Fibroblast of skin of scalp (primary cell): Measurements from ENCODE around the gene CPTP.

Source experiments
- DNase-seq: peaks from one replicate; pipeline ENCODE4 v3.0.0-alpha.2; 2013

The CPTP gene

DNA sequence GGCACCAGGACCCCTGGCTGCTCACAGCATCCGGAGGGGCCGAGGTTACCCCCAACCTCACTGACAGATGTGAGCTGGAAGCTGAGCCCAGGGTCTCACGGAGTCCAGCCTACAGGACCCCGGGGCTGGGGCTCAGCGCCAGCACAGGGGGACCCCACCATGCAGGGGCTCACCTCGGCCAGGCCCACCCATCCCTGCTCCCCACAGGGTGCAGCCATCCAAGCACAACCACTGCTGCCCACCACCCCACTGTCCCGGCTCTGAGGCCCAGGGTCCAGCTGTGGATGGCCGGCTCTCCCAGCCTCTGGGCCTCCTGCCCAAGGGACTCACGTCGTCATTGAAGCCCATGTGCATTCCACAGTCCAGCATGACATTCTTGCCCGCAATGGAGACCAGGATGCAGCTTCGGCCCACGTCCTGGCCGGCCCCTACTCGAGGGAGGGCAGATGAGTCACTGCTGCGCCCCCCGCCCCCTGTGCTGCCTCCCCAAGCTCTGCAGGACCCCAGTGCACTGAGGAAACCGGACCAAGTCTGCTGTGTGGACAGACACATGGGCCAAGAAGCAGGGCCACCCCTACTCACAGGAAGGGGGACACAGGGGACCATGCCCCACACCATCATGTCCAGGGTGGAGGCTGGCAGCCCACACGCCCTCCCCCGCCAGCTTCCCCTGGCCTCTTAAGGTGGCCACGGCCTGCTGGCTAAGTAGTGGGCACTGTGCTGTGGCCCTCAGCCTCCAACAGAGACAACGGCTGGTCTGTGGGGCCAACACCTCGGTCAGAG lies 3.7 kb upstream of the CPTP start:
- DNase-seq, result no peak

DNA sequence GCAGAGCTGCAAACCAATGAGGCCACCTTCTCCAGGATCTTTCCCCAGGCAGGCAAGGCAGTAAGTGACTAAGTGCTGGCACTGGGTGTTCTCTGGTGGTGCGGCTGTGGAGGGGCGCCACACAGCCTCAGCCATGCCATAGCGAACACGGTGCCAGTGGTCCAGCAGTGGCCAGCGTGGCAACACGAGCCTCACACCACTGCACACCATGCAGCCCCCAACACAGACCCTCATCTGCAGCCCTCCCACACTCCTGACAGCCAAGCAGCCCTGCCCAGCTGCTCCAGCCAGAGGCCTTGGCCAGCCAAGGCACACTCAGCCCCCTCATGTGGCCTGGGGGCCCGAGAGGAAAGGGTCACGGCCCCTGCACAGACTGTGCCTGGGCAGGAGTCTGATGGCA lies 3.1 kb upstream of the CPTP start:
- DNase-seq, result no peak

DNA sequence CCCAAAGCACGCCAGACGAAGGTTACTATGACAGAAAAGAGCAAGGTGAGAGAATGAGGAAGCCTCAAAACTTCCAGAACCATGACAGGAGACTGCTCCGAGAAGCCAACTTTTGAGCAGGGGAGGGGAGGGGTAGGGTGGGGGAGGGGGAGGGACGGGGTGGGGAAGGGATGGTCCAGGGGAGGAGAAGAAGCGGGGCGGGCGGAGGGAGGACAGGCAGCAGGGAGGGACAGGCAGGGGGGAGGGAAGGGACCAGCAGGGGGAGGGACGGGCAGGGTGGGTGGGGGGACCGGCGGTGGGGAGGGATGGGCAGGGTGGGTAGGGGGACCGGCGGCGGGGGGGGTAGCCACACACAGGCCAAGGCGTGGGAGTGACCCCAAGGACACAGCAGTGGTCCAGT lies 2.2 kb upstream of the CPTP start:
- DNase-seq, result no peak

DNA sequence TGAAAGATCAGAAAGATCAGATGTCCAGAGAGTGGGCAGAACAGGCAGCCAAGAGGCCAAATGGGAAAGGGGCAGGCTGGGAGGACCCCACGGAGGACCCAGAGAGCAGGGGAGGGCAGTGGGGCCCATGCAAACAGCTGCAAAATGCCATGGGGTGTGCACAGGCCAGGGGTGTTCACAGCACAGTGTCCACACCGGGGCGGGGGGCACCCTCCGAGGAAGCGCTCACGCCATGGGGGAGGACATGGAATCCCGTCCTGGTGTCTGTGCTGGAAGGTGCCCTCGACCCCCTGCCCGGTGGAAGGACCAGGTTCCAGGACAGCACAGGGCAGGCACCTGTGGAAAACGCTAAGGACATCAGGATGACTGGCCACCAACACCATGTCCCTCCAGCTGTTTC lies 1.6 kb upstream of the CPTP start:
- DNase-seq, result no peak

DNA sequence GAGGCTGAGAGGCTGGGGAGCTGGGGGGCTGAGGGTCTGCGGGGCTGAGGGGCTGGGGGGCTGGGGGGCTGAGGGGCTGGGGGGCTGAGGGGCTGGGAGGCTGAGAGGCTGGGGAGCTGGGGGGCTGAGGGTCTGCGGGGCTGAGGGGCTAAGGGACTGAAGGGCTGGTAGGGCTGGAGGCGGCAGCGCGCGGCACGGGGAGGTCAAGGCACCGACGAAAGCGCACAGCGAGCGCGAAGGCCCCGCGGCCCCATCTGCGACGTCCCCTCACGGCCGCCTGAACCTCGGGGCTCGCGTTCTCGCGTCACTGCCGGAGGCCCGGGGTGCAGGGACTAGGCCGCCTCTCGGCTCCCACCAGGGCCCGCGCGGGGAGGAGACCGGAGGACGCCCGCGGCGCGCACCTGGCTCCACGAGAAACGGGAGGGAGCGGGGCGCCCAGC lies 498 bp upstream of the CPTP start:
- no peak for DNase-seq

DNA sequence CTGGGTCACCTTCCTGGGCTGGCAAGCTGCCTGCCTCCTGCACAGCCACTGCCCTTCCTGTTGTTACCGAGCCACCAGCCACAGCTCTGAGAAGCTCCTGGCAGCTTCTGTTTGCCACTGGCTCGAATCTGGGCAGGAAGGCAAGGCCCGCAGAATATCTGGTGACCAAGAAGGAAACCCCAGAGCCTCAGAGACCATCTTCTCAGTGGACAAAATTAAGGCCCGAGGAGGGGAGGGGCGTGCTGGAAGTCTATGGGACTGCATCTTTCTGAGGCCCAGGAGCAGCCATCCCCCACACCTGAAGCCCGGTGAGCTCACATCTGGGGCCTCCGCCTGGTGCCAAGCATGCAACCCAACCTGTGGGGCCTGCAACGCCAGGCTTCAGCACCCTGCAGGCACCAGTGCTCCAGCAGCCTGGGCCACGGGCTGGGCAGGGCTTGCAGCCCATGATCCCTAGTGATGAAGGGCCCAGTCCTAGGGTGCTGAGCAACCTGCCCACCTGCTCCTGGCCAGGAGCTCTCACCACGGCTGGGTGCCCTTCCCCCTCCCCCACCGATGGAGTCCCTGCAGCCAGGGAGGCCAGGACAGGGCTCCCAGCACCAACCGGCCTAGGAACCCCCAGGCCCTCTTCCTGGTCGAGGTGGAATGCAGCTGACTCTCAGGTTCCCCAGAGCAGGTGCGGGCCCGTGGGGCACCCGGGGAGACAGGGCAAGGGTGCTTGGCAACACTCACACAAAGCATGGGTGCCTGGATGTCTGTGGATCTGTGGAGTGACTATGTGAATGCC lies 879 bp downstream of the CPTP start:
- no peak for DNase-seq

DNA sequence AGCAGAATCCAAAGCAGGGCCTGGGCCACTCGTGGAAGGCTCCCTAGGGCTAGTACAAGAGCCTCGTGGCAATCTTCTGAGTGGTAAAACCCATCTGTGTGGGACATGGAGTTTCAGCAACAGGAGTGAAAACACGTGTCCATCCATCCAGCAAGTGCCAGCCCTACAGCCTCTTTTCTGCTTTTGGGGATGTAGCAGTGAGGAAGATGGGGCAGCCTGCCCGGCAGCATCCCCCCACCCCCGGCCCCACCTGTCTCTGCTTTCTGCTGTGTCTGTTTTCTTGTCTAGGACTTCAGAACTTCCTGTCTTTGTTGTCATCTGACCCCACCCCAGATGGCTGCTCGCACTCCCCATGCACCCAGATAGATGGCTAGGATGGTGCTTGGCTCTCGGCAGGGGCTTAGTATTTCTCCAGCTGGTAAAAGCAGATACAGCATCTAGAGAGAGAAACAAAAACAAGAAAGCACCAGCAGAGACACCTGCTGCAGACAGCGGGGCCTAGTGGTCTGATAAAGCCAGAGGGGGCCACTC lies 1.5 kb downstream of the CPTP start:
- no peak for DNase-seq

DNA sequence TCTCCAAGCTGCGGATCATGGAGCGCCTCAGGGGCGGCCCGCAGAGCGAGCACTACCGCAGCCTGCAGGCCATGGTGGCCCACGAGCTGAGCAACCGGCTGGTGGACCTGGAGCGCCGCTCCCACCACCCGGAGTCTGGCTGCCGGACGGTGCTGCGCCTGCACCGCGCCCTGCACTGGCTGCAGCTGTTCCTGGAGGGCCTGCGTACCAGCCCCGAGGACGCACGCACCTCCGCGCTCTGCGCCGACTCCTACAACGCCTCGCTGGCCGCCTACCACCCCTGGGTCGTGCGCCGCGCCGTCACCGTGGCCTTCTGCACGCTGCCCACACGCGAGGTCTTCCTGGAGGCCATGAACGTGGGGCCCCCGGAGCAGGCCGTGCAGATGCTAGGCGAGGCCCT lies 2.7 kb downstream of the CPTP start:
- no peak for DNase-seq

DNA sequence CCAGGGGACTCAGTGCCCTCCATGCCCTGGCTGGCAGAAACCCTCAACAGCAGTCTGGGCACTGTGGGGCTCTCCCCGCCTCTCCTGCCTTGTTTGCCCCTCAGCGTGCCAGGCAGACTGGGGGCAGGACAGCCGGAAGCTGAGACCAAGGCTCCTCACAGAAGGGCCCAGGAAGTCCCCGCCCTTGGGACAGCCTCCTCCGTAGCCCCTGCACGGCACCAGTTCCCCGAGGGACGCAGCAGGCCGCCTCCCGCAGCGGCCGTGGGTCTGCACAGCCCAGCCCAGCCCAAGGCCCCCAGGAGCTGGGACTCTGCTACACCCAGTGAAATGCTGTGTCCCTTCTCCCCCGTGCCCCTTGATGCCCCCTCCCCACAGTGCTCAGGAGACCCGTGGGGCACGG lies 3.7 kb downstream of the CPTP start:
- no peak for DNase-seq

DNA sequence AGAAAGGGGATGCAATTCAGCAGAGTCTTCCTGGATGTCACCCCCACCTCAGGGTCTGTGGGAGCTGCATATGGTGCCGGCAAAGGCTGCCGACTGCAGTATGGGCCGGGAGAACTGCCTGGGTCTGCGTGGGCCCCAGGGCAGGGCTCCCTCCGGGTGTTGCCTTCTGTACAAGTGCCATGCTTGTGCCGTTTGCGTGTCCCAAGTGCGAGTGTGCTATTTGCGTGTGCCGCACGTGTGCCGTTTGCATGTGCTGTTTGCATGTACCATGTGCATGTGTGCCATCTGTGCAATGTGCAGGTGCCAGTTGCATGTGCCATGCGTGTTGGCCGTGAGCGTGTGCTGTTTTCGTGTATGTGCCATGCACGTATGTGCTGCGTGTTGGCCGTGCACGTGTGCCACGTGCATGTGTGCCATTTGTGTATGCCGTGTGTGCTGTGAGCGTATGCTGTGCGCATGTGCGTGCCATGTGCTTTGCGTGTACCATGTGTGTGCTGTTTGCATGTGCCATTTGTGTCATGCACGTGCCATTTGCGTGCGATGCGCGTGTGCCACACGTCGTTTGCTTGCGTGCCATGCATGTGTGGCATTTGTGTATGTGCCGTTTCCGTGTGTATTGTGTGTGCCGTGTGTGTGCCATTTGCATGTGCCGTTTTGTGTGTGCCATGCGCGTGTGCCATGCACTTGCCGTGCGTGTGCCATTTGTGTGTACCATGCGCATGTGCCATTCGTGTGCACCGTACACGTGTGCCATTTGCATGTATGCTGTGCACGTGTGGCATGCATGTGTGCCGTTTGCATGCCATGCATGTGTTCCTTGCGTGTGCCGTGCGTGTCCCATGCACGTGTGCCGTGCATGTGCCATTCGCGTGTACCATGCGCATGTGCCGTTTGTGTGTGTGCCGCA lies 5.0 kb downstream of the CPTP start:
- no peak for DNase-seq

DNA sequence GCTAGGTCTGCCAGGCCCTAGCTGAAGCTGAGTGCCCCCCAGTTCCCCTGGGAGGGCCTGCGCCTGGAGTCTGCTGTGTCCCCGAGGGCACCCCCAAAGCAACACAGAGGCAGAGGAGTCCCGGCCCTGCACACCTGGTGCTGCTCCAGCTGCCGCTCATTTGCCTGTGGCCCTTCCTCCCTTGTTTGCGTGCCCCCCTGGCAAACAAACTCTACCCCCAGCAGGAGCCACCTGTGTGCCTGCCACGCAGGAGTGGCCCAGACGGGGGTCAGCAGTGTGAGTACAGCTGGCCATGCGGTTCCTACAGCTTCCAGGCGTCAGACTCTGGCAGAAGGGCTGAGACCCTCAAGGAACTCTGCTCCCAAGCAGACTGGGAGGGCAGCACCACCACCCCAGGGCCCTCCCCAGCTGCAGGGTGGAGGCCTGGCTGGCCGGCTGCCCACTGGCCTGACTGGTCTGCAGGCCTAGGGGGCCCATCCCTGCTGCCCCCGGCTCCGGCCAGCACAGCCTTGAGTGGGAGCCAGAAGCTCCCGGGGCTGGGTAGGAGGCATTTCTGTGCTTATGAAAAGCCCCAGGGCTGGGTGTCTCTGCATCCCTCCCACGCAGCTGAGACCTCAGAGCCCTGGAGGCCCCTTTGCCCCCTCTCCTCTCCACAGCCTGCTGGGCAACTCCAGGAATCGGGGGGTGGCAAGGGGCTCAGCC lies 5.9 kb downstream of the CPTP start:
- DNase-seq, result no peak

DNA sequence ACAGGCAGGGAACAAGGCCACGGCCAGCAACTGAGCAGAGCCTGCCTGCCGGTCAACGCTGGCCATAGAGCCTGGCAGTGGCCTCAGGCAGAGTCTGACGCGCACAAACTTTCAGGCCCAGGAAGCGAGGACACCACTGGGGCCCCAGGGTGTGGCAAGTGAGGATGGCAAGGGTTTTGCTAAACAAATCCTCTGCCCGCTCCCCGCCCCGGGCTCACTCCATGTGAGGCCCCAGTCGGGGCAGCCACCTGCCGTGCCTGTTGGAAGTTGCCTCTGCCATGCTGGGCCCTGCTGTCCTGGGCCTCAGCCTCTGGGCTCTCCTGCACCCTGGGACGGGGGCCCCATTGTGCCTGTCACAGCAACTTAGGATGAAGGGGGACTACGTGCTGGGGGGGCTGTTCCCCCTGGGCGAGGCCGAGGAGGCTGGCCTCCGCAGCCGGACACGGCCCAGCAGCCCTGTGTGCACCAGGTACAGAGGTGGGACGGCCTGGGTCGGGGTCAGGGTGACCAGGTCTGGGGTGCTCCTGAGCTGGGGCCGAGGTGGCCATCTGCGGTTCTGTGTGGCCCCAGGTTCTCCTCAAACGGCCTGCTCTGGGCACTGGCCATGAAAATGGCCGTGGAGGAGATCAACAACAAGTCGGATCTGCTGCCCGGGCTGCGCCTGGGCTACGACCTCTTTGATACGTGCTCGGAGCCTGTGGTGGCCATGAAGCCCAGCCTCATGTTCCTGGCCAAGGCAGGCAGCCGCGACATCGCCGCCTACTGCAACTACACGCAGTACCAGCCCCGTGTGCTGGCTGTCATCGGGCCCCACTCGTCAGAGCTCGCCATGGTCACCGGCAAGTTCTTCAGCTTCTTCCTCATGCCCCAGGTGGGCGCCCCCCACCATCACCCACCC lies 6.7 kb downstream of the CPTP start, which contains the start of gene TAS1R3:
Gene TAS1R3 (plus strand): TSS at position 213 of the 898 bp plus-strand sequence. CDS start 66 bp downstream, at position 279.
- no peak for DNase-seq

DNA sequence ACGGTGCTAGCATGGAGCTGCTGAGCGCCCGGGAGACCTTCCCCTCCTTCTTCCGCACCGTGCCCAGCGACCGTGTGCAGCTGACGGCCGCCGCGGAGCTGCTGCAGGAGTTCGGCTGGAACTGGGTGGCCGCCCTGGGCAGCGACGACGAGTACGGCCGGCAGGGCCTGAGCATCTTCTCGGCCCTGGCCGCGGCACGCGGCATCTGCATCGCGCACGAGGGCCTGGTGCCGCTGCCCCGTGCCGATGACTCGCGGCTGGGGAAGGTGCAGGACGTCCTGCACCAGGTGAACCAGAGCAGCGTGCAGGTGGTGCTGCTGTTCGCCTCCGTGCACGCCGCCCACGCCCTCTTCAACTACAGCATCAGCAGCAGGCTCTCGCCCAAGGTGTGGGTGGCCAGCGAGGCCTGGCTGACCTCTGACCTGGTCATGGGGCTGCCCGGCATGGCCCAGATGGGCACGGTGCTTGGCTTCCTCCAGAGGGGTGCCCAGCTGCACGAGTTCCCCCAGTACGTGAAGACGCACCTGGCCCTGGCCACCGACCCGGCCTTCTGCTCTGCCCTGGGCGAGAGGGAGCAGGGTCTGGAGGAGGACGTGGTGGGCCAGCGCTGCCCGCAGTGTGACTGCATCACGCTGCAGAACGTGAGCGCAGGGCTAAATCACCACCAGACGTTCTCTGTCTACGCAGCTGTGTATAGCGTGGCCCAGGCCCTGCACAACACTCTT lies 7.6 kb downstream of the CPTP start:
- no peak for DNase-seq

DNA sequence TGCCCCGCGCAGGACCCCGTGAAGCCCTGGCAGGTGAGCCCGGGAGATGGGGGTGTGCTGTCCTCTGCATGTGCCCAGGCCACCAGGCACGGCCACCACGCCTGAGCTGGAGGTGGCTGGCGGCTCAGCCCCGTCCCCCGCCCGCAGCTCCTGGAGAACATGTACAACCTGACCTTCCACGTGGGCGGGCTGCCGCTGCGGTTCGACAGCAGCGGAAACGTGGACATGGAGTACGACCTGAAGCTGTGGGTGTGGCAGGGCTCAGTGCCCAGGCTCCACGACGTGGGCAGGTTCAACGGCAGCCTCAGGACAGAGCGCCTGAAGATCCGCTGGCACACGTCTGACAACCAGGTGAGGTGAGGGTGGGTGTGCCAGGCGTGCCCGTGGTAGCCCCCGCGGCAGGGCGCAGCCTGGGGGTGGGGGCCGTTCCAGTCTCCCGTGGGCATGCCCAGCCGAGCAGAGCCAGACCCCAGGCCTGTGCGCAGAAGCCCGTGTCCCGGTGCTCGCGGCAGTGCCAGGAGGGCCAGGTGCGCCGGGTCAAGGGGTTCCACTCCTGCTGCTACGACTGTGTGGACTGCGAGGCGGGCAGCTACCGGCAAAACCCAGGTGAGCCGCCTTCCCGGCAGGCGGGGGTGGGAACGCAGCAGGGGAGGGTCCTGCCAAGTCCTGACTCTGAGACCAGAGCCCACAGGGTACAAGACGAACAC lies 8.3 kb downstream of the CPTP start:
- no peak for DNase-seq

DNA sequence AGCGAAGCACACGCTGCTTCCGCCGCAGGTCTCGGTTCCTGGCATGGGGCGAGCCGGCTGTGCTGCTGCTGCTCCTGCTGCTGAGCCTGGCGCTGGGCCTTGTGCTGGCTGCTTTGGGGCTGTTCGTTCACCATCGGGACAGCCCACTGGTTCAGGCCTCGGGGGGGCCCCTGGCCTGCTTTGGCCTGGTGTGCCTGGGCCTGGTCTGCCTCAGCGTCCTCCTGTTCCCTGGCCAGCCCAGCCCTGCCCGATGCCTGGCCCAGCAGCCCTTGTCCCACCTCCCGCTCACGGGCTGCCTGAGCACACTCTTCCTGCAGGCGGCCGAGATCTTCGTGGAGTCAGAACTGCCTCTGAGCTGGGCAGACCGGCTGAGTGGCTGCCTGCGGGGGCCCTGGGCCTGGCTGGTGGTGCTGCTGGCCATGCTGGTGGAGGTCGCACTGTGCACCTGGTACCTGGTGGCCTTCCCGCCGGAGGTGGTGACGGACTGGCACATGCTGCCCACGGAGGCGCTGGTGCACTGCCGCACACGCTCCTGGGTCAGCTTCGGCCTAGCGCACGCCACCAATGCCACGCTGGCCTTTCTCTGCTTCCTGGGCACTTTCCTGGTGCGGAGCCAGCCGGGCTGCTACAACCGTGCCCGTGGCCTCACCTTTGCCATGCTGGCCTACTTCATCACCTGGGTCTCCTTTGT lies 9.1 kb downstream of the CPTP start:
- DNase-seq, result no peak

DNA sequence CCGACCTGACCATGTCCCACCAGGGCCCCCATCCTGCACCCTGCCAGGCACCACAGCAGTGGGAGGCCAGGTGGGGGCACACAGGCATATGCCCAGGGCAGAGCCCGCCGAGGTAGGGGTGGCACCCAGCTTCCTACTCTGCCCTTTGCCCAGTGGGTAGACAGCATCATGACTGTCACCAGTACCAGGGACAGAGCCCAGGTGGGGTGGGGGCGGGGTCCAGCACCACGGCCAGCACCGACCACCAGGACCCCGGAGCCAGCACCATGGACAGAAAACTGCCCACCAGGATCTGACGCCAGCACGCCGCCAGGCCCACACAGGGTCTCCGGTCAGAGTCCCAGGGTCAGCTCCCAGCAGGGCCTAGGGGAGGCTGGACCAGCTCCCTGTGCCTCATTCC lies 10.2 kb downstream of the CPTP start:
- DNase-seq, result no peak

DNA sequence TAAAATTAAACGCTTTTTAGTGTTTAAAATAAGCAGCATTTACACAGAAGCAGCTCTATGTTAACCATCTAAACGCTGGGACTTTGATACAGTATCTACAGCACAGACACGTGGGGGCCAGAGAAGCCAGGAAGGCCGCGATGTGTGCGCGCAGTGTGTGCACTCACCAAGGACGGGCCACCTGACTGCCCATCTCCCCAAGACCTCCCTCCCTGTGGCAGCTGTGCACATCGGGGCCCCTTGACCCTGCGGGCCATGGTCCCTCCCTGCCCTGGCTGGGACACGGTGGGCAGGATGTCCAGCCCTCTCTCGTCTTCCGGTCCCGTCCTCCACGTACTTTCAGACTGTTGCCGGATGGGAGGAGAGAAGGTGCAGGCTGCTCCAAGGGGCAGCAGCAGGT lies 10.7 kb downstream of the CPTP start:
- no peak for DNase-seq

DNA sequence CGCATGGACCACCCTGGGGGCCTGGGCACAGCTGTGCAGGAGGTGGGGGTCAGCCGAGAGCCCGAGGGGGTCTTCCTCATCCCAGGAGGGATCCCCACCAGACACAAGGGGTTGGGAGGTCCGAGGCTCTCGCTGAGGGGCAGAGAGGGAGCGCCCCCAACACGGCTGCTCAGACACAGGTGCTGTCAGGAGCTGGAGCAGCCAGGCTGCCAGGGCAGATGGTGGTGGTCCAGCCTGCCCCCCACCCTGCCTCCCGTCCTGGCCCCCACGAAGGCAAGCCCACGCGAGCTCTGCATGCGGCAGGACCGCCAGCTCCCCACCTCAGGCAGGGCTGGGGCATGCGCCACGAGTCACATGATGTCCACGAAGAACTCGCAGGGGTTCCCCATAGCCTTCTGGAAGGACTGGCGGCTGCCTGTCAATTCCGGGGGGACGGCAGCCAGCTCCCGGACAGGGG lies 11.2 kb downstream of the CPTP start:
- DNase-seq, result no peak

DNA sequence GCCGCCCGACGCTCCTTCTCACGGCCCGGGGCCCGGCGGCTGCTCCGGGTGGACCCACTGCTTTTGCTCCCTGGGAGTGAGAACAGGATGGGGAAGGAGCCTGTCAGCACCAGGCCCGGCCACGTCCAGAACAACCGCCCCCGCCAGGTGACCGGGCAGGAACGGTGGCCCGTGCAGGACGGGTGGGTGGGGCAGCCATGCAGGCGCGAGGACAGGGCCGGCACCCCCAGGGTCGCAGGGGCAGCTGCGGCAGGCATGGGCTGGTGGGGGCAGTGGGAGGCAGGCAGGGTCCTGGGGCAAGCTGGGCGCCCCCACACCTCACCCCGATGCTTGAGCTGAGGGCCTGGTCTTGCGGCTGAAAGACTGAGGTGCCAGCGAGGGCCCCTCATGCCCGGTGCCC lies 11.8 kb downstream of the CPTP start:
- no peak for DNase-seq
